GM12875 (cell line): ENCODE data around the gene SGMS1.

Source experiments
- H3K4me3 ChIP-seq: one replicate; pipeline ENCODE4 v1.5.1; 2011; ENCODE audit warnings: low read depth, low read length, control low read depth
- CTCF ChIP-seq: IDR thresholded peaks from 2 replicates; pipeline ENCODE4 v1.5.1; 2011; ENCODE audit warnings: low read depth, mild to moderate bottlenecking, control low read depth, inconsistent platforms, low read length, moderate library complexity, borderline replicate concordance; ENCODE audit not compliant: insufficient read depth

SGMS1 gene

GRCh38 chr10:50318129-50318528 is 305.6 kb downstream of the SGMS1 start:
- TF ChIP-seq CTCF = no peak
- no peak overlapping the region for H3K4me3 ChIP-seq

DNA sequence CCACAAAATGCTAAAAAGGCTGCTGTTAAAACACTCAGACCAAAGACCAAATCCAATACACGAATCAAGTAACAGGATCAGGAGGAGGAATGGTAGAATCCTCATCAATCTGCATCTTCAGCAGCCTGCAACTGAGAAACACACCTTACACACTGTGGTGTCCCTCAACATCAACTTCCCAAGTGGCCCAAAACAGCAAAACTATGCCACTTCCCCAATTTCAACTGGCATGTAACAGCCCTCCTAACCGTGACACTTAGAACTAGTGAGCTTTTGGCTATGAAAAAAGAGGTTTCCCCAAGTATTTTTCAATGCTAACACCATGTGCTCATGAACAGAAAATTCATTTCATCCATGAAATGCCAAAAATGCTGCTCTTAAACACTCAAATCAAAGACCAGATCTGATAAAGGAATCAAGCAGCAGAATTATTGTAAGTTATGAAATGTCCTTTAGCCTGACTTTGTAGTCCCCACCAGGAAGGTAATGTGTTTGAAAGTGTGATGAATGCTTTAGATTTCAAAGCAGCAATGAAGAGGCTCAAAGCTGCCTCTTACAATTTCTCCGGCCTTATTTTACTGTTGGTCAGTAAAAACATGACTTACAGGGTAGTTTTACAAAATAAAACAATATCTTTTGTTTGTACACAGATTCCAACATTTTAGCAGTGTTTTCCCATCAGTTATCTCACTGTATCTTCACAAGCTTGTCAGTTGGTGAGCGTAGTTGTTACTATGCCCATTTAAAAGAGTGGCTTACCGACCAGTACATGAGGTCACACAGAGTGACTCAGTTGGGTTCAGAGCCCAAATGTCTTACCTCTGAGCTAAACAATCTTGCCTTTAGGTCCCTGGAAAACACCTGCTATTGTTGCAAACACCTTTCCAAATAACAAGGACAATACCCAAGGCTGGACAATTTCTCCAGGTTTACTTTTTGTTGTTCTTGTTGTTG is 306.8 kb downstream of the SGMS1 start:
- TF ChIP-seq CTCF = no peak

GRCh38 chr10:50316174-50316573 is 307.6 kb downstream of the SGMS1 start:
- TF ChIP-seq CTCF = no peak
- no peak overlapping the region for H3K4me3 ChIP-seq

More for the DNA sequence above, 306.8 kb downstream of the SGMS1 start:
- no peak overlapping the region for H3K4me3 ChIP-seq

DNA sequence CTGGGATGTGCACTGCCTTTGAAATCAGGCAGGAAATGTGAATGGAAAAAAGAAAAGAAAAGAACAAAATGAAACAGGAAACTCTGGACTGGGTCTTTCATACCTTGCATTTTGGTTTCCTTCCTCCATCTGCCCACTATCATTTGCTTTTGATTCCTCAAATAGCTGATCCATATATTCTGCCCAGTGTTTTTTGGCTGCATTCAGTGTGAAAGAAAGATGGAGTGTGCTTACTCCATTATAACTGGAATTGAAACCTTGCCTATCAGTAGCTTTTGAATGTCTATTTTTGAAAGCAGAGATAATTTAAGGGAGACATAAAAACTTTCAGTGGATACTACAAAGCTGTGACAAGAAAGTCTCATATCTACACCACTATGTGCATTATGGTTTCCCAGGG is 308.3 kb downstream of the SGMS1 start:
- H3K4me3 ChIP-seq = no peak overlapping the region
- no peak for TF ChIP-seq CTCF

GRCh38 chr10:50314169-50315071 is 309.3 kb downstream of the SGMS1 start:
- no peak overlapping the region for H3K4me3 ChIP-seq
- no peak for TF ChIP-seq CTCF

DNA sequence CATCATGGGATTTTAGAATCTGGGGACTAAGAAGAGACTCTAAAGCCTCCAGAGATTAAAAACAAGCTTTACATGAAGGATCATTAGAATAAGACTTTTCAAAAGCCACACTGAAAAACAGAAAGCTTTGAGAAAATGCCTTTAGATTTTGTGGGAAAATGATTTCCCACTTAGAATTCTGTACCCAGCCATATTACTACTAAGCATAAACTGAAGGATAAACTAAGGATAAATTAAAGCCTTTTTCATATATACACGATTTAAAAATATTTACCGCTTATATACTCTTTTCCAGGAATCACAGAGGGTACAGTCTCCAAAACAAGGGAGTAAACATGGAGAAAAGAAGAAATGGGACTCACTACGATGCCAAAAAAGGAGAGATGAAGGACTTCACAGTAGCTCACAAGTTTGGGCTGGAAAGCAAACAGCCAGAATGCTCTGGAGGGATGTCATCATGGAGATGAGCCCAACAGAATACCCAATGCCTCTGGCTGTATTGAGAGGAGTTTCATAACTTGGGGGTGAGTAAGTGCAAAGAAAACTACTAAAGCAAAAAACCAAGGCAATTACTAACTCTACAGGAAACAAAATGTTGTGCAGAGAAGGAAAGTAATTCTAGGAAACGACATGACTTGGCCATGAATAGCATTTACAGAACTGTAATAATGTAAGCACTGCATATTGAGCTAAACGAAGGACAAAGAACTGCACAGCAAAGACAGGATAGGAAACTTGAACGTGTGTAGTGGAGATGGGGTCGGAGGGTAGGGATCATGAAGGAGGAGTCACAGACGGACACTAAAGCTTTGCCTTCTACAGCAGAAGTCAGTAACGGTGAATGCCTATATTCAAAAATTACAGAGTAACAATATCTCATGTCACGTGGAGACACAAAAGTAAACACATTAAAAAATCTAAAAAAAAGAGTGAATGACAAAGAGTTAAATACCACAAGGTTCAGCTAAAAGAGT is 311.0 kb downstream of the SGMS1 start:
- TF ChIP-seq CTCF = no peak
- no peak overlapping the region for H3K4me3 ChIP-seq
